ENCODE measurements around the gene ZNF646. TPM values are rescaled to one million over a fixed set of nuclear protein-coding genes. Genes with fewer than 3 reads are reported as not detected.

ZNF646 gene
- total and polyA plus RNA-seq, 2 of the 13 experiments (the other 11 are each of a cell fraction or from before 2014, with no cell fraction given), result 3.4 to 10.9 TPM

GRCh38 chr16:31113121-31114120, 39.2 kb downstream of the ZNF646 start (continued):
- TF ChIP-seq ZNF775 (CRISPR knock-in tag; IDR thresholded peaks at IDR 0.05; ENCODE audit: borderline replicate concordance), result no peak
- TF ChIP-seq ZNF749 (CRISPR knock-in tag; IDR thresholded peaks at IDR 0.05; ENCODE audit: borderline replicate concordance), result no peak
- 0 out of 2 replicates have a peak, but pooled peaks have one; percentile 21 for TF ChIP-seq ZNF724P (CRISPR knock-in tag; IDR thresholded peaks at IDR 0.05; ENCODE audit: borderline replicate concordance)
- TF ChIP-seq ZNF484 (CRISPR knock-in tag; IDR thresholded peaks at IDR 0.05; ENCODE audit: borderline replicate concordance, low read depth), result no peak
- TF ChIP-seq NFE2 (CRISPR knock-in tag; IDR thresholded peaks at IDR 0.05), result no peak
- TF ChIP-seq ZNF512 (CRISPR knock-in tag; IDR thresholded peaks at IDR 0.05), result no peak
- no peak for TF ChIP-seq SRSF1 (optimal IDR thresholded peaks at IDR 0.05; ENCODE audit: low read depth, low read length)
- TF ChIP-seq ZNF263 (CRISPR knock-in tag; IDR thresholded peaks at IDR 0.05), result peak; percentile 81
- TF ChIP-seq ZBTB34 (CRISPR knock-in tag; IDR thresholded peaks at IDR 0.05), result 0 out of 2 replicates have a peak, but pooled peaks have one; percentile 42
- TF ChIP-seq ZNF234 (CRISPR knock-in tag; conservative IDR thresholded peaks at IDR 0.05), result no peak
- TF ChIP-seq ZNF333 (CRISPR knock-in tag; IDR thresholded peaks at IDR 0.05; ENCODE audit: borderline replicate concordance), result no peak
- no peak for TF ChIP-seq MTF1 (CRISPR knock-in tag; IDR thresholded peaks at IDR 0.05)
- TF ChIP-seq ZNF609 (CRISPR knock-in tag; IDR thresholded peaks at IDR 0.05; ENCODE audit: borderline replicate concordance), result no peak
- TF ChIP-seq ZBTB21 (CRISPR knock-in tag; IDR thresholded peaks at IDR 0.05), result no peak
- no peak for TF ChIP-seq ZNF678 (CRISPR knock-in tag; IDR thresholded peaks at IDR 0.05)
- no peak for TF ChIP-seq ZC3H13 (CRISPR knock-in tag; IDR thresholded peaks at IDR 0.05)
- 0 out of 2 replicates have a peak, but pooled peaks have one; percentile 19 for TF ChIP-seq ZNF580 (CRISPR knock-in tag; IDR thresholded peaks at IDR 0.05; ENCODE audit: borderline replicate concordance, low read depth)
- 0 out of 2 replicates have a peak, but pooled peaks have one; percentile 40 for TF ChIP-seq DRAP1 (CRISPR knock-in tag; IDR thresholded peaks at IDR 0.05)
- TF ChIP-seq ZNF3 (CRISPR knock-in tag; IDR thresholded peaks at IDR 0.05), result no peak
